ENCODE measurements around the gene SPDYC. TPM values are rescaled to one million over a fixed set of nuclear protein-coding genes. Genes with fewer than 3 reads are reported as not detected.

SPDYC gene
- total RNA-seq, 2 experiments from 2014 or later = not detected

GRCh38 chr11:65128182-65129145 is 41.6 kb upstream of the SPDYC start:
- ATAC-seq (no peak), DNase-seq (no peak)
- Mint-ChIP-seq H3K36me3 (ENCODE audit: low read depth) (peaks cover 29% of the 10 kb centered on the region), H3K9me3 (no peaks in the 10 kb centered on the region), H3K4me1 (ENCODE audit: low read depth) (peaks cover 21% of the 10 kb centered on the region), H3K27me3 (no peaks in the 10 kb centered on the region), H3K27ac (no peak overlapping the region), H3K4me3 (no peak overlapping the region)
- POLR2A ChIA-PET = interaction anchor here (0.7 to 1.7 kb wide), 8 partner anchors 7 to 289 kb away, joined by 3 to 7 read pairs (median 4); partner anchors contain the start of gene ZNHIT2
- TF ChIP-seq, protein P1, sequence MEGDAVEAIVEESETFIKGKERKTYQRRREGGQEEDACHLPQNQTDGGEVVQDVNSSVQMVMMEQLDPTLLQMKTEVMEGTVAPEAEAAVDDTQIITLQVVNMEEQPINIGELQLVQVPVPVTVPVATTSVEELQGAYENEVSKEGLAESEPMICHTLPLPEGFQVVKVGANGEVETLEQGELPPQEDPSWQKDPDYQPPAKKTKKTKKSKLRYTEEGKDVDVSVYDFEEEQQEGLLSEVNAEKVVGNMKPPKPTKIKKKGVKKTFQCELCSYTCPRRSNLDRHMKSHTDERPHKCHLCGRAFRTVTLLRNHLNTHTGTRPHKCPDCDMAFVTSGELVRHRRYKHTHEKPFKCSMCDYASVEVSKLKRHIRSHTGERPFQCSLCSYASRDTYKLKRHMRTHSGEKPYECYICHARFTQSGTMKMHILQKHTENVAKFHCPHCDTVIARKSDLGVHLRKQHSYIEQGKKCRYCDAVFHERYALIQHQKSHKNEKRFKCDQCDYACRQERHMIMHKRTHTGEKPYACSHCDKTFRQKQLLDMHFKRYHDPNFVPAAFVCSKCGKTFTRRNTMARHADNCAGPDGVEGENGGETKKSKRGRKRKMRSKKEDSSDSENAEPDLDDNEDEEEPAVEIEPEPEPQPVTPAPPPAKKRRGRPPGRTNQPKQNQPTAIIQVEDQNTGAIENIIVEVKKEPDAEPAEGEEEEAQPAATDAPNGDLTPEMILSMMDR (IDR thresholded peaks at IDR 0.05) = no peak
- CTCF ChIA-PET = interaction anchor here (1.3 to 2.1 kb wide), 2 partner anchors 11 to 16 kb away, joined by 3 to 5 read pairs; partner anchors contain the start of gene ZNHIT2
- intact Hi-C loops (cut with micrococcal nuclease) = no loop called here

- peaks cover 25% of the 10 kb centered on the region for H3K36me3 Mint-ChIP-seq (ENCODE audit: low read depth)
- ChIA-PET POLR2A (interaction anchor here (0.7 to 1.6 kb wide), 5 partner anchors 10 to 287 kb away, joined by 3 to 6 read pairs (median 4); partner anchors contain the start of gene ZNHIT2), CTCF (interaction anchor here (1.1 to 2.1 kb wide), 3 partner anchors 9 to 17 kb away, joined by 3 to 5 read pairs (median 3); partner anchors contain the start of gene ZNHIT2)
- peaks cover 16% of the 10 kb centered on the region for H3K4me1 Mint-ChIP-seq (ENCODE audit: low read depth)
- TF ChIP-seq, protein P1 (IDR thresholded peaks at IDR 0.05) = no peak
- intact Hi-C loops (cut with micrococcal nuclease) = no loop called here
- no peak overlapping the region for H3K4me3 Mint-ChIP-seq
- no peaks in the 10 kb centered on the region for H3K9me3 Mint-ChIP-seq
- no peaks in the 10 kb centered on the region for H3K27me3 Mint-ChIP-seq
- DNase-seq (no peak), ATAC-seq (no peak)
- no peak overlapping the region for H3K27ac Mint-ChIP-seq
Measured at GRCh38 chr11:65129649-65130441, 40.2 kb upstream of the SPDYC start.

GRCh38 chr11:65130631-65131416 is 39.2 kb upstream of the SPDYC start:
- Mint-ChIP-seq H3K4me3 (no peak overlapping the region), H3K27me3 (no peaks in the 10 kb centered on the region), H3K9me3 (no peaks in the 10 kb centered on the region), H3K4me1 (ENCODE audit: low read depth) (peaks cover 17% of the 10 kb centered on the region), H3K36me3 (ENCODE audit: low read depth) (peaks cover 23% of the 10 kb centered on the region), H3K27ac (no peak overlapping the region)
- CTCF ChIA-PET = interaction anchor here (1.1 to 1.8 kb wide), 5 partner anchors 9 to 20 kb away, joined by 3 to 6 read pairs (median 5); partner anchors contain the start of genes FAU, MRPL49 and ZNHIT2
- no peak for ATAC-seq
- intact Hi-C loops (cut with micrococcal nuclease) = no loop called here
- POLR2A ChIA-PET = interaction anchor here (0.6 to 7.8 kb wide), 6 partner anchors 9 to 369 kb away, joined by 3 to 77 read pairs (median 4); partner anchors contain the start of genes FAU, MRPL49 and ZNHIT2
- TF ChIP-seq, protein P1 (IDR thresholded peaks at IDR 0.05) = no peak
- DNase-seq = no peak

- H3K36me3 Mint-ChIP-seq (ENCODE audit: low read depth) = peaks cover 20% of the 10 kb centered on the region
- intact Hi-C loops (cut with micrococcal nuclease) = no loop called here
- POLR2A ChIA-PET = interaction anchor here (0.6 to 7.8 kb wide), 5 partner anchors 10 to 49 kb away, joined by 3 to 77 read pairs (median 4); partner anchors contain the start of genes FAU and MRPL49
Measured at GRCh38 chr11:65131417-65131776, 38.6 kb upstream of the SPDYC start.

More at GRCh38 chr11:65131417-65131776, 38.6 kb upstream of the SPDYC start:
- H3K4me1 Mint-ChIP-seq (ENCODE audit: low read depth) = peaks cover 22% of the 10 kb centered on the region
- H3K27me3 Mint-ChIP-seq = no peaks in the 10 kb centered on the region
- CTCF ChIA-PET = interaction anchor here (1.2 to 1.8 kb wide), 4 partner anchors 9 to 21 kb away, joined by 3 to 6 read pairs (median 6); partner anchors contain the start of genes FAU, MRPL49 and ZNHIT2
- DNase-seq (no peak), ATAC-seq (no peak)
- H3K4me3 Mint-ChIP-seq = no peak overlapping the region
- no peaks in the 10 kb centered on the region for H3K9me3 Mint-ChIP-seq
- TF ChIP-seq, protein P1 (IDR thresholded peaks at IDR 0.05) = no peak
- H3K27ac Mint-ChIP-seq = no peak overlapping the region
